Common myeloid progenitor, CD34-positive (primary cell): Measurements from ENCODE around the gene NUFIP2.

Experiments used
- CTCF ChIA-PET: fragments of 350-600 bp; sonication (Branson Sonifier 250); formaldehyde crosslinking; loops from one replicate; lab custom pipeline; 2021; ENCODE audit warnings: antibody characterized with exemption; lab: Charles Lee
- POLR2A ChIA-PET: fragments of 350-600 bp; sonication (Branson Sonifier 250); formaldehyde crosslinking; loops from one replicate; lab custom pipeline; 2021; ENCODE audit warnings: antibody characterized with exemption; lab: Charles Lee
- DNase-seq, 3 donors: peaks; one replicate each; pipeline versions ENCODE4 v3.0.0 to v3.0.0-alpha.2; 2013
- H3K27ac ChIP-seq, 2 experiments: 1 replicate in 1 of 2; 2 replicates in 1 of 2; pipeline ENCODE4 v1.7.0; 2013; ENCODE audit warnings: inconsistent platforms in 2 of 2, low read length in 2 of 2, mild to moderate bottlenecking in 2 of 2, low read depth in 1 of 2, moderate library complexity in 1 of 2; ENCODE audit not compliant: severe bottlenecking in 2 of 2, insufficient read depth in 1 of 2, poor library complexity in 1 of 2
- H3K27me3 ChIP-seq, 5 experiments: replicated peaks in 2 of 5; 1 replicate in 3 of 5; 2 replicates in 2 of 5; pipeline versions ENCODE4 v1.6.1 to v1.7.0; 2013; ENCODE audit warnings: low read length in 4 of 5, mild to moderate bottlenecking in 2 of 5, moderate library complexity in 2 of 5, inconsistent platforms in 1 of 5; ENCODE audit not compliant: insufficient read depth in 5 of 5, control insufficient read depth in 4 of 5
- H3K36me3 ChIP-seq, 4 experiments: 1 replicate in 2 of 4; 2 replicates in 2 of 4; pipeline versions ENCODE4 v1.6.1 to v1.7.0; 2013; ENCODE audit warnings: low read length in 3 of 4, control low read depth in 1 of 4, mild to moderate bottlenecking in 1 of 4; ENCODE audit not compliant: control insufficient read depth in 4 of 4, insufficient read depth in 4 of 4
- H3K4me1 ChIP-seq, 4 experiments: 1 replicate in 3 of 4; 2 replicates in 1 of 4; pipeline versions ENCODE4 v1.6.1 to v1.7.1; 2013; ENCODE audit warnings: low read length in 3 of 4, mild to moderate bottlenecking in 3 of 4, control low read depth in 1 of 4, inconsistent platforms in 1 of 4, moderate library complexity in 1 of 4; ENCODE audit not compliant: control insufficient read depth in 4 of 4, insufficient read depth in 4 of 4; ENCODE audit errors: control extremely low read depth in 1 of 4
- H3K4me3 ChIP-seq, 7 experiments: 1 replicate in 4 of 7; 2 replicates in 3 of 7; pipeline versions ENCODE4 v1.5.1 to v1.7.0; 2013; ENCODE audit warnings: mild to moderate bottlenecking in 7 of 7, low read length in 6 of 7, moderate library complexity in 6 of 7, inconsistent platforms in 2 of 7, low read depth in 2 of 7, control low read depth in 1 of 7; ENCODE audit not compliant: insufficient read depth in 4 of 7, control insufficient read depth in 1 of 7; ENCODE audit errors: extremely low read depth in 1 of 7
- H3K9me3 ChIP-seq, 5 experiments: 1 replicate in 4 of 5; 2 replicates in 1 of 5; pipeline versions ENCODE4 v1.6.1 to v1.7.1; 2013; ENCODE audit warnings: low read length in 4 of 5, mild to moderate bottlenecking in 2 of 5, inconsistent platforms in 1 of 5, low read depth in 1 of 5, moderate library complexity in 1 of 5; ENCODE audit not compliant: control insufficient read depth in 4 of 5, insufficient read depth in 2 of 5; ENCODE audit errors: control extremely low read depth in 1 of 5
- WGBS: methylation state at CpG from one replicate; pipeline ENCODE4 v1.1.5; 2013; ENCODE audit not compliant: insufficient coverage; 5-methylcytosine and 5-hydroxymethylcytosine counted together

Gene NUFIP2

DNA sequence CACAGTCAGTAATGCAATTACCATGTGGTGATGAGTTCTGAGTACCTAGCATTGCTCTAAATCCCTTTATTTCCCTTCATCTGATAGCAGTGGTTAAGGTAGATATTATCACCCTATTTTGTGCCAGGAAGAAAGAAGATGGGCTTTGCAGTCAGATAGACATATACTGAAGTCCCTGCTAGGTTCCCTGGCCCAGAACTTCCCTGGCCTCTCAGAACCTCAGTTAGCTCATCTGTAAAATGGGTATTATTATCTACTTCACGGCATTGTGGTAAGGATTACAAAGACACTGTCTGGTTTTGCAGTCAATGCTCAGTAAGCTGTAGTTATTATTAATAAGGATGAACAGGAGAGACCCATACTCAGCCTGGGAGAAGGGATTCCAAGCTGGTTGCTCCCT, 51.9 kb downstream of the NUFIP2 start:
- Histone ChIP-seq H3K27me3 (no peaks in the 10 kb centered on the region), H3K27ac (no peak overlapping the region), H3K36me3 (no peaks in the 10 kb centered on the region), H3K9me3 (no peaks in the 10 kb centered on the region), H3K4me3 (no peak overlapping the region), H3K4me1 (peaks cover 0 to 32% (median 3%) of the 10 kb centered on the region in 4 experiments)
- WGBS, result 100% methylated on average over 1 of the region's 1 CpG
- ChIA-PET CTCF (interaction anchor here (0.9 to 4.0 kb wide), 7 partner anchors 9 to 62 kb away, joined by 3 to 22 read pairs (median 4); no protein-coding TSS in a partner anchor), POLR2A (no interaction called here)
- DNase-seq, result no peak

GRCh38 chr17:29240968-29241963, 52.7 kb downstream of the NUFIP2 start:
- no peak overlapping the region for H3K27ac ChIP-seq
- H3K4me1 ChIP-seq, result peaks cover 0 to 32% (median 3%) of the 10 kb centered on the region in 4 experiments
- no peaks in the 10 kb centered on the region for H3K9me3 ChIP-seq
- no peak overlapping the region for H3K4me3 ChIP-seq
- peak; percentile 22 to 63 (median 57) for DNase-seq
- no peaks in the 10 kb centered on the region for H3K27me3 ChIP-seq
- ChIA-PET CTCF (interaction anchor here (0.6 to 4.0 kb wide), 11 partner anchors 10 to 64 kb away, joined by 3 to 22 read pairs (median 4); no protein-coding TSS in a partner anchor), POLR2A (interaction anchor here (0.5 kb wide), 1 partner anchor 13 kb away, joined by 4 read pairs; no protein-coding TSS in a partner anchor)
- WGBS, result 100% methylated on average over 5 of the region's 9 CpGs
- no peaks in the 10 kb centered on the region for H3K36me3 ChIP-seq

DNA sequence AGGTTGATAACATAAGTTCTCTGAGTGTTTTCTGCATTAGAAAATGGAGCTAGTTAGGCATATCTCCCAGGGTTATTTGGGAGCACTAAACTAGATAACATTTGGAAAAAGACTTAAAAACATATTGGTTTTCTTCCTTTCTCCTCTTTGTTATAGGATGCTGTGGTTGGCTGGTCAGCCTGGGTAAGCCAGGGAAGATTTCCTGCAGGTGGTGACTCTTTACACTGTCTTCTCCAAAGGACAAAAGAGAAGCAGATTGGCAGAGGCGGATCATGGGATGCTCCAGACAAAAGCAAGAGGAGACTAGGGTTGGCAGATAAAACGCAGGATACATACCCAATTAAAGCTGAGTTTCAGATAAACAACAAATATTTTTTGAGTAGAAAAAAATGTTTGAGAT, 53.5 kb downstream of the NUFIP2 start:
- Histone ChIP-seq H3K9me3 (no peaks in the 10 kb centered on the region), H3K27me3 (no peaks in the 10 kb centered on the region), H3K4me3 (no peak overlapping the region), H3K36me3 (no peaks in the 10 kb centered on the region), H3K27ac (no peak overlapping the region), H3K4me1 (peaks cover 0 to 32% (median 3%) of the 10 kb centered on the region in 4 experiments)
- no peak for DNase-seq
- WGBS, result no CpG with 5 or more reads among the region's 2 CpGs
- CTCF ChIA-PET, result interaction anchor here (1.0 to 4.0 kb wide), 6 partner anchors 11 to 47 kb away, joined by 4 to 22 read pairs (median 4); no protein-coding TSS in a partner anchor
- POLR2A ChIA-PET, result interaction anchor here (0.5 kb wide), 1 partner anchor 14 kb away, joined by 4 read pairs; no protein-coding TSS in a partner anchor

DNA sequence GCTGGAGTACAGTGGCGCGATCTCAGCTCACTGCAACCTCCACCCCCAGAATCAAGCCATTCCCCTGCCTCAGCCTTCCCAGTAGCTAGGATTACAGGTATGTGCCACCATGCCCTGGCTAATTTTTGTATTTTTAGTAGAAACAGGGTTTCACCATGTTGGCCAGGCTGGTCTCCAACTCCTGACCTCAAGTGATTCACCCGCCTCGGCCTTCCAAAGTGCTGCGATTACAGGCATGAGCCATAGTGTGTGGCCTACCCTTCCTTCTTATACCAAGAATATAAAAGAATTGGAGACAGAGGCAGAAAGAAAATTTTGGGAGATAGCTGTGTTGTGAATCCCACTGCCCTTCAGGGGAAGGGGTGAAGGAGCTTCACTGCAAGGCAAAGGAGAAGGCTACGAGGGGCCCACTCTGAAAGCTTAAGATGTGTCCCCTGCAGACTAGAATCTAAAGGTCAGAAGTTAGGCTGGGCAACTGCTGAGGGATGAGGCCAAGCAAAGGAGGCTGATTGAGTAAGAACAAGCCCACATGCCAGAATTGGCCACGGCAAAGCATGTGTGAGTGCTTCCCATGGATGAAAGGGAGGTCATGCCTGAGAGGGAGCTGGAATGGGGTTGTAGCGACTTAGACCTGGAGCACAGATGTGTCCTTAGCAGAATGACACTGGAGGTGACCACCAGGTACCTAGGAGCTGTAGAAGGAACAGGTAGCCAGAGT, 55.7 kb downstream of the NUFIP2 start:
- WGBS, result 92% methylated on average over 4 of the region's 8 CpGs
- ChIA-PET POLR2A (interaction anchor here (0.6 kb wide), 1 partner anchor 119 kb away, joined by 3 read pairs; no protein-coding TSS in a partner anchor), CTCF (interaction anchor here (0.6 to 1.5 kb wide), 3 partner anchors 13 to 114 kb away, joined by 4 to 8 read pairs (median 6); no protein-coding TSS in a partner anchor)
- no peaks in the 10 kb centered on the region for H3K27me3 ChIP-seq
- no peaks in the 10 kb centered on the region for H3K36me3 ChIP-seq
- no peak overlapping the region for H3K27ac ChIP-seq
- no peak for DNase-seq
- H3K4me1 ChIP-seq, result peaks cover 0 to 36% (median 3%) of the 10 kb centered on the region in 4 experiments
- no peaks in the 10 kb centered on the region for H3K9me3 ChIP-seq
- H3K4me3 ChIP-seq, result no peak overlapping the region

DNA sequence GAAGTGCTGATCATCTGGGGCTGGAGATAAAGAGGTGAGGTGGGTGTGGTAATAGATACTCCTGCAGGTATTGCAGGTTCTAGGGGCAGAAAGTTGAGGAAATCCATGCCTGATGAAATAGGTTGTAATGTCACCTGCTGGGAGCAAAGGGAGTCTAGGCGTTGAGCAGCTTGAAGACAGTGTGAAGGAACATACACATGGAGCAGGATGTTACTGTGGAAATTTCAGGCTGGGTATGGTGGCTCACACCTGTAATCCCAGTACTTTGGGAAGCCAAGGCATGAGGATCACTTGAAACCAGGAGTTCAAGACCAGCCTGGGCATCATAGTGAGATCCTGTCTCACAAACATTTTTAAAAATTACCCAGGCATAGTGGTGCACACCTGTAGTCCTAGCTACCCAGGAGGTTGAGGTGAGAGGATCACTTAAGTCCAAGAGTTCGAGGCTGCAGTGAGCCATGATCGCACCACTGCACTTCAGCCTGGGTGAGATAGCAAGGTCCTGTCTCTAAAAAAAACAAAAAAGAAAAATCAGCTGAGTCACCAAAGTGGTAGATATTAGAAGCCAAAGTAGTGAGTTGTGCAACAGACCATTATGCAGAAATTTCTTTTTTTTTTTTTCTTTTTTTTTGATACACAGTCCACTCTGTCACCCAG, 56.3 kb downstream of the NUFIP2 start:
- no peak overlapping the region for H3K27ac ChIP-seq
- no peaks in the 10 kb centered on the region for H3K27me3 ChIP-seq
- 71% methylated on average over 2 of the region's 3 CpGs for WGBS
- H3K4me3 ChIP-seq, result no peak overlapping the region
- H3K4me1 ChIP-seq, result peaks cover 0 to 36% (median 3%) of the 10 kb centered on the region in 4 experiments
- DNase-seq, result peak; percentile 21 to 66 (median 63)
- no peaks in the 10 kb centered on the region for H3K36me3 ChIP-seq
- POLR2A ChIA-PET, result interaction anchor here (0.6 kb wide), 1 partner anchor 120 kb away, joined by 3 read pairs; no protein-coding TSS in a partner anchor
- H3K9me3 ChIP-seq, result no peaks in the 10 kb centered on the region
- CTCF ChIA-PET, result interaction anchor here (0.6 to 1.5 kb wide), 4 partner anchors 14 to 1289 kb away, joined by 3 to 8 read pairs (median 5); no protein-coding TSS in a partner anchor

GRCh38 chr17:29235904-29236303, 58.0 kb downstream of the NUFIP2 start:
- no peak overlapping the region for H3K27ac ChIP-seq
- no peak overlapping the region for H3K4me3 ChIP-seq
- peaks cover 0 to 29% (median 3%) of the 10 kb centered on the region in 4 experiments for H3K4me1 ChIP-seq
- H3K36me3 ChIP-seq, result no peaks in the 10 kb centered on the region
- H3K27me3 ChIP-seq, result no peaks in the 10 kb centered on the region
- no peak for DNase-seq
- CTCF ChIA-PET, result interaction anchor here (0.9 to 2.3 kb wide), 4 partner anchors 16 to 124 kb away, joined by 3 to 9 read pairs (median 3); no protein-coding TSS in a partner anchor
- POLR2A ChIA-PET, result interaction anchor here (0.6 kb wide), 1 partner anchor 40 kb away, joined by 9 read pairs; no protein-coding TSS in a partner anchor
- 100% methylated on average over 2 of the region's 3 CpGs for WGBS
- H3K9me3 ChIP-seq, result no peaks in the 10 kb centered on the region
